CD4-positive, alpha-beta T cell treated with Interleukin-15 for 4 hours (primary cell): Measurements from ENCODE around the gene TTC27.
"Not testable (repeated sequence)": the region's sequence is repeated elsewhere in the genome, so short reads cannot be mapped to it uniquely, and the experiment has no call there.

ENCODE experiments used
- DNase-seq: peaks from one replicate; pipeline ENCODE4 v3.0.0-alpha.2; 2020; ENCODE audit warnings: low spot score

Gene TTC27

DNA sequence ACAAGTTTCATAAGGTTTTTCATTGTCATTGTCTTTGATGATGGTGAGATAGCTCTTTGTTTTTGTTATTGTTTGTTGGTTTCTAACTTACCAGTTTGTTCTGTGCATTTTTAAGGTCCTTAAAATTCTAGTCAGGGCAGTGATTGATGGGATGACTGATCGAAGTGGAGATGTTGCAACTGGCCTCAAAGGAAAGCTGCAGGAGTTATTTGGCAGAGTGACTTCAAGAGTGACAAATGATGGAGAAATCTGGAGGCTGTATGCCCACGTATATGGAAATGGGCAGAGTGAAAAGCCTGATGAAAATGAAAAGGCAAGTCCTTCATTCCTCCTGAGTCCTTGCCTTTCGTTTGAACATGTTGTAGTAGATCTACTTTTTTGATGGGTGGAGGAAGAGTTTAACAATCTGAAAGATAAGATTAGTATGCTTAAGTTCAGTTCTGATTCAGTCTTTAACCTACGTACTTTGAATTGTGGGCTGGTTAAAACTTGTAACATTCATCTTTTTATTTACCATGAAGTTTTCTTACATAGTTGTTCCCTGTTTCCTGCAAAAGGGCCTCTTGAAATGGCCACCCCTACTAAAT is 183.2 kb downstream of the TTC27 start:
- no peak for DNase-seq

DNA sequence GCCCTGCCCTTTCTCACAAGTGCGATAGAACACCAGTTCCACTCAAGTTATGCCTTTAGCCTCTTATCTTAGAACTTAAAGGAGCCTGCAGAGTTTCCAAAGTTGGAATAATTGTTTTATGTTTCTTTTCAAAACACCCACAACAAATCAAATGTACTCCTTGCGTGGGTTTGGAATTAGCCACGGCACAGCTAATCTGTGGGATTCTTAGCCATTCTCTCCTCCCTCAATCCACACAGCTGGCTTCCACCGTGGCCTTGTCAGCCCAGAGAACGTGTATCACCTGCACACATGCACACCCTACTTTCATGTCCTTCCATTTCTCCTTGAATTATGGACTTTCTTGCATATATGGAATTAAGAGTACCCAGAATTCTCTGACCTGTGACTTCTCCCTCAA is 183.8 kb downstream of the TTC27 start:
- no peak for DNase-seq

DNA sequence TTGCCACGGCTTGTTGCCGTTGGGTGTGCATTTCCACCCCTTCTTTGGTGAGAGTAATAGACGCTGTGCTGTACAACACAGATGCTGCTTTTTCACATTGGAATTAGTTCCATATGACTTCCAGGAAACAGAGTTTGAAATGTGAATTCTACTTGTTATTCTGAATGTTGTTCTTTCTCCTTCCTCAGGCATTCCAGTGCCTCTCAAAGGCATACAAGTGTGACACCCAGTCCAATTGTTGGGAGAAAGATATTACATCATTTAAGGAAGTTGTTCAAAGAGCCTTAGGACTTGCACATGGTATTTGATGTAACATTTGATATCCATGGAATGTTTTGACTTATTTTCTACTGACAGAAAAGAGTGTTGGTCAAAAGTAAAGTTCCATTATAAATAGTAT is 184.5 kb downstream of the TTC27 start:
- DNase-seq: no peak

DNA sequence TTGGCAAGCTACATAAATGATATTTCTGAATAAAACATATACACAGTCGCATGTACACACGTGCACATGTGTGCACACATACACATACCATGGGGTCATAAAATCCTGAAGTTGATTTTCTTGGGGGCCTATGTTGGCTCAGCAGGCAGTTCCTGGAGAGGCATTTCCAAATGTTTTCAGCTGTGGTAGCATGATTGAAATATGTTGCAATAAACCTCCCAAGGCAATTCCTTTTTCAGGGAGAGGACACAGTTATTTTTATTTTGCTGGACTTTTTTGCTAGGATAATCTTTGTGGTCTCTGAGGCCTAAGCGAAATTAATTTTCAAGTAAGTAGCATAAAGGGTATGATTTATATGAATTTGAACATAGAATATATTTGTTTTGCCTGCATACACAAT is 192.2 kb downstream of the TTC27 start:
- no peak for DNase-seq

DNA sequence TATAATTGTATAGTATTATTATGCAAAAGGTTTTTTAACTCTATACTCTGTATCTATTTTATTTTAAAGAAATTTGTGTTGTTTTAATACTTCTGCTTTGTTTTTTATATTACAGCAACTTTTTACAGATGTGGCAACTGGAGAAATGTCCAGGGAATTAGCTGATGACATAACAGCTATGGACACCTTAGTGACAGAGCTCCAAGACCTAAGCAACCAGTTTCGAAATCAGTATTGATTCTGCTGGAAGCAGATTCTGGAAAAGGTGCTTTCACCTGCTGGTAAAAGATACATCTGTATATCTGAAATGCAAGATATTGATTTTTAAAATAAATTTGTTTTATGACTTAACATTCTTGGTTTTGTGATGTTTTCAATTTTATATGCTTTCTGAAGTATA is 192.9 kb downstream of the TTC27 start:
- DNase-seq: no peak

DNA sequence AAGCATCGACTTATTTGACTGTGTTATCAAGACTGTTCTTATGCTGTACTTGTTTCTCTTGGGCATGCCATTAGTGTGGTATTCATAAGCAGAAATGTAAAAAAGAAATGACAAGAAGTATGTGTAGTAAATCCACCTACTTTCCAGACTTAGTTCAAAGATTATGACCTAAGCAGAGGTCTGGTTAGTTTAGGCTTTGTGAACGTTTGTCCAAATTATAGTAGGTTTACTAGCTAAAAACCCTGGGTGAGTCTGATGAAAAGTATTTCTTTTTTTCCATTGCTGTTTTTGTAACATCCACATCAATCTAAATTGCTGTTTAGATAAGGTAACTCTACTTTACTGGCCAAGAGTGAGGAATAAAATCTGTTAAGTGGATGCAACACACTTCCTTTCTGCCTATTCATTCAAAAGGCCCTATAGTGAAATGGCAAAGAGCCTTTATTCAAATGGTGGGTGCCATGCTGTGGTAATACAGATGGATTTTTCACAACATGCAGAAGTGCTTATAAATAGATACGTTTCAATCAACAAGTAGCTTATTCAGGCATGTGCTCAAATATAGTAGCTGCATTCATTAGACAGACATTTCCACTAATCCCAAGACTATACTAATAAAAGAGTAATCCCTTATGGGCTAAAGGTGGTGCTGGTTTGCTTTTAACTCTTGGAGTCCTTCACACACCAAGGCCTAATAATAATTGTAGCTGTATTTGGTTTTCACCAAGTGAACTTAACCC is 196.4 kb downstream of the TTC27 start:
- no peak for DNase-seq

DNA sequence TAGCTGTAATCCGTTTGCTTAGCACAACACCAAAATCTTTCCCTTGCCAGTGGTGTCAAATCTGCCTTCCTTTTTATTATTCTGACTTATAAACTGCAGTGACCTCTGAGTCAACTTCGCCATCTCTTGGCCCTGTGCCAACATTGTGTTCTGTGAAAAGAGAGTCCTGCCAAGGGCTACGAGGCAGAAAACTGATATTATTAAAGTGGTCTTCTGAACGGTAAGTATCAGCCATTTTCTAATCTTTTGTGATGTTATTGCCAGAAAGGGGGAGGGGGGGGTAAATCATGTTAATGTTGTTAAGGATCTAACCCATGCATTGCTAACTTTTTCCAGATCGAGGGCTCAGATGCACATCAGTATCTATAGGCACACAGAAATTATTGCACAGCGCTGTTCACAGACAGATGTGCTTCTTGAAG is 197.5 kb downstream of the TTC27 start:
- no peak for DNase-seq

DNA sequence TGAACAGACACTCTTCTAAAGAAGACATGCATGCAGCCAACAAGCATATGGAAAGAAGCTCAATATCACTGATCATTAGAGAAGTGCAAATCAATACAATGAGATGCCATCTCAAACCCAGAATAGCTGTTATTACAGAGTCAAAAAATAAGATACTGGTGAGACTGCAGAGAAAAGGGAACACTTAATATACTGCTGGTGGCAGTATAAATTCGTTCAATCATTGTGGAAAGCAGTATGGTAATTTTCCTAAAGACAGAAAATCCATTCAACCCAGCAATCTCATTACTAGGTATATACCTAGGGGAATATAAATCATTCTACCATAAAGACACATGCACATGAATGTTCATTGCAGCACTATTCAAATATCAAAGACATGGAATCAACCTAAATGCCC is 202.3 kb downstream of the TTC27 start:
- DNase-seq: no peak

DNA sequence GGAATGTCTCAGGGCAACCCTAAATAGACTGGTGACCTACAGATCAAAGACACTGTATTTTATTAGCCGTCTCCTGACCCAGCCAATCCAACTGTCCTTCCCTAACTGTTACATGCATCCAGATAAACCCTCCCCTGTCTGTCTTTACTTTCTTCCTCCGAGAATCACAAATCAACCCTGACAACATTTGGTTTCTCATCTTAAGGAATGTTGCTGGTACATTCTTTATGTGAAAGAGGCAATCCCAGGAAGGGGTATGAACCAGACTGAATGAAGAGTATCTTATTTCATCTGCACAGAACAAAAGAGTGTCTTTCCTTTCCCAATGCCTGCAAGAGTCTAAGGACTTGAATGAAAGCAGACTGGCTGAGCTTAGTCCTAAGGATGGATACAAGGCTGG is 205.0 kb downstream of the TTC27 start:
- no peak for DNase-seq

DNA sequence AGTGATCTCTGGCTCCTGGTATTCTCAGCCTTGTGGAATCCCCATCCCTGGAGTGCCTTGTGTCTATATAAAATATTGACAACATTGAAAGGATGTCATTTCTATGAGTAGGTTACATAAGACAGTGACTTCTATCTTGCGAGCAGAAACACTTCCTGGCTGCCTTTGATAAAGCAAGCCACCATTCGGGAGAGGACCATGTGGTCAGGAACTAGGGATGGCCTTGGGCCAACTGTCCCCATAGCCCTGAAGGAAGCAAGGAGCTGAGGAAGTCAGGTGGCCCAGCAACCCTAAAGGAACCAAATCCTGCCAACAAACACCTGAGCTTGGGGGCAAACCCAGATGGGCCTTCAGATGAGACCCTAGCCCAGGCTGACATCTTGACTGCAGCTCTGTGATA is 205.9 kb downstream of the TTC27 start:
- no peak for DNase-seq

DNA sequence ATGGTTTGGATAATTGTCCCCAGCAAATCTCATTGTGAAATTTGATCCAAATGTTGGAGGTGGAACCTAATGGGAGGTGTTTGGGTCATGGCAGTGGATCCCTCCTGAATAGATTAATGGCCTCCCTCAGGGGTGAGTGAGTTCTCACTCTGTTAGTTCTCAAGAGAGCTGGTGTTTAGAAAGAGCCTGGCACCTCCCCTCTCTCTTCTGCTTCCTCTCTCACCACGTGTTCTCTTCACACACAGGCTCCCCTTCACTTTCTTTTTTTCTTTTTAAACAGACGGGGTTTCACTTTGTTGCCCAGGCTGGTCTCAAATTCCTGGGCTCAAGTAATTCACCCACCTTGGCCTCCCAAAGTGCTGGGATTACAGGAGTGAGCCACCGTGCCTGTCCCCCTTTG is 207.3 kb downstream of the TTC27 start:
- no peak for DNase-seq

DNA sequence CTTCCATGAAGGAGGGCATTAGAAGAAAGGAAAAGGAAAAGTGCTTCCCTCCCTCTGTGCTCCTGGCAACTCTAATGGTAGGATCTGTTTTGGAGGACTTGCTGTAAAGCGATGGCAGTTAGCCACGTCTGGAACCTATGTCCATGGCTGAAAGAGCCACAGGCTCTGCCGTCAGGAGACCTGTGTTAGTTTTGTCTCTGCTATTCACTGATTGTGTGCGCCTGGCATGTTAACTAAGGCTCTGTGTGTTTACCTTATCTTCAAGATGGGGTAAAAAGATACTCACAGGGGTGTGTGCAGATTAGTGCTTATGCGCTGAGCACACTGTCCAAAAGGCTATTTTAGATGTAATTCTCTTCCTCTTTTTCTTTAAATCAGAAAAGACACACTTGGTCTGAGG is 209.1 kb downstream of the TTC27 start:
- DNase-seq: no peak

DNA sequence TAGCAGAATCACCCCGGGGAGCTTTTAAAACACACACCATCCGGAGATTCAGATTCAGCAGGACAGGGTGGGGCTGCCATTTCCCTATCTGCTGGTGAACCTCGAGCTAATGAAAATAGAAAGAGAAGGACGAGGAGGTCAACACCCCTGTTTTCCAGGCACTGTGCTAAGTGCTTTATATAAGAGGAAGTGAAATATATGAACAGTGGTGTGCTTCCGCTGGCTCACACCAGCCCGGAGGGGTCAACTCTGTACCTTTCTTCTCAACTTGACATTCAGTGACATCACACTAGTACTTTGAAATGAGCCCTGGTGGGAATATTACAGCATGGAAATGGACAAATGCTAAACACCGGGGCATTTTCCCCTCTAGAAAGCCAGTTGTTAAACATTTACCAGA is 210.6 kb downstream of the TTC27 start:
- DNase-seq: no peak

DNA sequence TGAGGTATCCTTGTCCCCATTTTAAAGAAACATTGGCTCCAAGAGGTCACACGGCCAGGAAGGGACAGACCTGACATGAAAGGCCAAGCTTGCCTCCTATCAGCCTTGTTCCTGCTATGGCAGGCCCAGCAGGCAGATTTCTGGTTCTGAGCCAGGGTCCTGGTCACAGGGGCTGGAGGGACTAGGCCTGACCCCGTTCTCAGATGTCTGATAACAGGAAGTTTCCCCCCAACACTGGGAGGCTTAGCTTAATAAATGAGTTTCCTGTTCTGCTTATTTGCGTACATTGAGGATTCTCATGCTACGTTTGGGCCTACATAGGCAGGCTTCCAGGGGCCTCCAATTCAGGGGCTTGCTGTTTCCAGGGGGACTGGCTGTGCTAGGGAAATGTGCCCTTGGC is 211.1 kb downstream of the TTC27 start:
- DNase-seq: no peak

DNA sequence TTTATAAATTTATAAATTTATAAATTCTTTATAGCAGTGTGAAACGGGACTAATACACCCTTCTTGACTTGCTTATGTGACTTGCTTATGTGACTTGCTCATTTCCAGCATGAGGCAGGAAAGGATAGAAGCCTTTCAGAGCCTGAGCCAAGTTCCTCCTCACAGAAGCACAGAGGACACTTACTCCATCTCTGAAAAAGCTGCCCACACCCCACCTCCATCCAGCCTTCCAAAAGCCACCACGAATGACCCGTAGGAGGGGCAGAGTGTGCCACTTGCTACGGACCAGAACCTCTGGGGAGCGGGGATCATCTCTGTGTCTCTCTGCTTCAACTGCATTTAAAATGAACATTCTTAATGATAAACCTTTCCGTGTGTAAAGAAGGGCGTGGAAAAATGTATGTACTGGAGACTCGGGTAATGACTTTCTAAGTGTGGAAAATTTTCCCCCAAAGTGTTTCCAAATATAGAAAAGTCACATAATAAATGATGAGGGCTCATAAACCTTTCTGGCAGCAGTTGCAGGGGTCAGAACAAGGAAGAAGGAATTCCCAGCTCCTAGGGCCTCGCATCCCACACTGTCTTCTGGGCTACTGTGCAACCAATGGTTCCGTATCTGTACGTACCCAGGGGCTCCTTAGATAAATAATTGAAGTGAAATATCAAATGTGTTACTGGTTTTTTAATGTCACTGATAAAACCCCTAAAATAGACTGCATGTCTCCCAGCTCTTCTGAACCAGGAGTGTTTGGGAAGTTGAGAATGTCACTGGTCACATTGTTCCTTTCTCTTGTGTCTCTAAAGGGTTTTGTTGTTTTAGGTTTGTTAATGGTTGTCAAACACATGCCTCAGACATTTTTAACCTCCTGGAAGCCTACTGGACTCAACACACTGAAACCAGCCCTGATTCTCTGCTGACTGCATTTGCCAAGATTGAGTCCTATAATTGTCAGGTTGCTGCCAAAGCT is 214.4 kb downstream of the TTC27 start:
- DNase-seq: no peak

DNA sequence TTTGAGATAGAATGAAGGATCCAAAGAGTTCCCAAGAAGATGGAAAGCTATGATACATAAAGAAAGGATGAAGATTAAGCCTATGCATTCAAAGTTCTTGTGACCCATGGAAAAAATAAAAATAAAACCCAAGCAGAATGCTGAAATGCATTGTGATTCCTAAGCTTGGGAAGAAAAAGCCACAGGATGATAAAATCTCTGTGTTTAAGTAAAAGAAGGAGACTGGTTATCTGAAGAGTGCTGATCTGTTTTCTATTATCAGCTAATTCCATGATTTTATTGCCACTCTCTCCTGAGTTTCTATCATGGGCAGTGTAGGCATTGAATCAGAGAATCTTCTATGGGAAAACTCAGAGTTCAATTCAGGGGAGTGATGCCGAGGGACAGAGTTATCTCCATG is 215.8 kb downstream of the TTC27 start:
- DNase-seq: no peak

DNA sequence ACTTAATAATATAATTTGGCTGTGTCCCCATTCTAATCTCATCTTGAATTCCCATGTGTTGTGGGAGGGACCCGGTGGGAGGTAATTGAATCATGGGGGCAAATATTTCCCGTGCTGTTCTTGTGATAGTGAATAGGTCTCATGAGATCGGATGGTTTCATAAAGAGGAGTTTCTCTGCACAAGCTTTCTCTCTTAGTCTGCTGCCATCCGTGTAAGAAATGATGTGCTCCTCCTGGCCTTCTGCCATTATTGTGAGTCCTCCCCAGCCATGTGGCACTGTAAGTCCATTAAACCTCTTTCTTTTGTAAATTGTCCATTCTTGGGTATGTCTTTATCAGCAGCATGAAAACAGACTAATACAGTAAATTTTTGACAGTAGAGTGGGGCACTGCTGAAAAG is 216.4 kb downstream of the TTC27 start:
- no peak for DNase-seq

DNA sequence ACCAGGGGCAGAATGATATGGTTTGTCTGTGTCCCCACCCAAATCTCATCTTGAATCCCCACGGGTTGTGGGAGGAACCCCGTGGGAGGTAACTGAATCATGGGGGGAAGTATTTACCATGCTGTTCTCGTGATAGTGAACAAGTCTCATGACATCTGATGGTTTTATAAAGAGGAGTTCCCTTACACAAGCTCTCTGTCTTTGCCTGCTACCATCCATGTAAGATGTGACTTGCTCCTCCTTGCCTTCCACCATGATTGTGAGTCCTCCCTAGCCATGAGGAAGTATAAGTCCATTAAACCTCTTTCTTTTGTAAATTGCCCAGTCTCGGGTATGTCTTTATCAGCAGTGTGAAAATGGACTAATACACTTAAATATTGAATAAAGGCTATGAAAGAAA is 218.4 kb downstream of the TTC27 start:
- DNase-seq: not testable (repeated sequence)

DNA sequence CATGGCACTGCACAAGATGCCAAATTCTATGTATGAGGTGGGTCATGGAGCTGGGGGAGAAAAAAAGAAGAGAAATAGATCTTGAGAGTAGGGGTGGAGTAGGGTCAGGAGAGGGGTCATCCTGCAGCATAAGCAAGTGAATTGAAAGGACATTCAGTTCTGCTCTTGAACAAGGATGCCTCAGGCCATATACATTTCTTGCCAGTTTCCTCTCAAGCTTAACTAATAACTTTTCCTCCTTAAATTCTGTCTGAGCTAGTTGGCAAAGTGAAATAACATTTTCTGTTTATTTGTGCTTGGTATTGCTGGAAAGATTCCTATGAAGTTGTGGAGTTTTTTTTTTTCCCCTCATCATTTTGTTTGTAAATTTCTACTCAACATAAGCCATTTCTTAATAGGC is 219.9 kb downstream of the TTC27 start:
- DNase-seq: no peak

DNA sequence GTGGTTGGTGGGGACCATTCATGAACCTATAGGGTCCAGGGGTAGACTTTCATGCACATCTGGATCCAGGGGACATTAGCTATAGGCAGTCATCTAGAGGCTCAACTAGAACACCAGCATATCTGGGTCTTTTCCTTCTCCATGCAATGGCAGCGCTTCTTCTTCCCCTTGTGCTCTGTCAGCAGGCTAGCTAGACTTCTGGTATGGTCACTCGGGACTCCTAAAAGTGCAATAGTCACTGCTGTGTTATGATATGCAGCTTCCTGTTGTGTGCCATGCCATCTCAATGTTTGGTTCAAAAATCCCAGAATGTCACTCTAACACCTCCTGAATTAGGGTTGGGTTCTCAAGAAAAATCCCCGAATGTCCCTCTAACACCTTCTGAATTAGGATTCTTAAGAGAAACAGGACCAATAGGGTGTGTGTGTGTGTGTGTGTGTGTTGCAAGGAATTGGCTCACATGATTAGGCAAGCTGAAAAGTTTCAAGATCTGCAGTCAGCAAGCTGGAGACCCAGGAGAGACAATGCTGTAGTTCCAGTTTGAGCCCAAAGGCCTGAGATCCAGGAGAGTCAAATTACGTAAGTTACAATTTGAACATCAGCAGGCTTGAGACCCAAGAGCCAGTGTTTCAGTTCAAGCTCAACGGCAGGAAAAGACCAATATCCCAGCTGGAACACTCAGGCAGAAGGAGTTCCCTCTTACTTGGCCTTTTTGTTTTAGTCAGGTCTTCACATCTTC is 221.8 kb downstream of the TTC27 start:
- no peak for DNase-seq

DNA sequence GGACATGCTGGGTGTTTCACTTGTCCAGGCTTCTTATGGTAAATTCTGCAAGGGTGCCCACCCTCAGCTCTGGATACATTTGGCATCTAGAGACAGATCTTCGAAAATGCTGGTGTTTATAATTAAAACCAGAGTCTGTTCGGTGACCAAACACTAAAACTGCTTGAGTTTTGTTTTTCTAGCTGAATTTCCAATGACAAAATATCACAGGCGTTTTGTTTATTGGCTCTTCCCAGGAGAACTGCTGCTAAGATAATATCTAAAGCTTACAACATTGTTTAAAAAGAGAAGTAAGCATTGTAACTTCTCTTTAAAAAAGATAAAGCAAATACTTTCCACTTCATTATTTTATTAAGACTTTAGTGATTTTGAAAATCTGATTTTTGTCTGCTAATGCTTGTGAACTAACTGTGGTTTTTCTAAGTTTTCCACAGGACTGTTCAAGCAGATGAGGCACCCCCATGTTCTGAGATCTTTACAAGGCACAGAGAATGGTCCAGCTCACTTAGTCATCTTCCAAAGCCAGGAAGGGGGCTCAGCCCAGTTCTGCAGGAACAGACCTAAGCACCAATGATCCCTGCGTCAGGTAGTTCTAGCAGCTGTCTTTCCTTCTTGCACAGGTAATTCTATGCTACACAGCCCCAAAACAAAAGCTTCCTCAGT is 224.1 kb downstream of the TTC27 start:
- no peak for DNase-seq

DNA sequence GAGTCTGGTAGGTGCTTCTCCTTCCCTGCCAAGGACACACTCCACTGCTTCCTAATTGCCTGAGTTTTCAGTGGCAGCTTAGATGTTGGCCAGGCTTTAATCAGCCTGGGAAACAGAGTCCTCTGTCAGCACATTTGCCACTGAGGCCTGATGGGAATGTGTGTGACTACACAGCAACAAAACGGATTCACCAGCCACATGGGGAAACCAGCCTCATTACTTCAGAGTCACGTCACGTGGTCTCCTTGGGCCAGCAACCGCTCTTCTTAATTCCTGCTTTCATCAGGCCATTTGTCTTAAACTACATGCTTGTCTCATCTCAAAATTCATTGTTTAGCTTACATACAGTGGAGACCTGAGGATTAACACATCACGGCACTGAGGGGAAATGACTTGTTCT is 225.0 kb downstream of the TTC27 start:
- no peak for DNase-seq
